HEK293 (cell line): ENCODE data around the gene IDH3B.
A peak's percentile ranks its signal among the peaks of the same experiment; 100 is the strongest.

Experiments used
- BCL11A ChIP-seq: fragments of 450-650 bp; formaldehyde crosslinking; IDR thresholded peaks from 2 replicates; pipeline ENCODE4 v1.5.1; 2016; ENCODE audit warnings: low read depth, missing biosample characterization, missing genetic modification characterization
- BCL11B ChIP-seq: fragments of 450-650 bp; formaldehyde crosslinking; IDR thresholded peaks from 2 replicates; pipeline ENCODE4 v1.5.1; 2016; ENCODE audit warnings: low read depth, missing biosample characterization, missing genetic modification characterization
- GLI4 ChIP-seq: fragments of 450-650 bp; formaldehyde crosslinking; IDR thresholded peaks from 2 replicates; pipeline ENCODE4 v1.5.1; 2016; ENCODE audit warnings: missing biosample characterization, missing genetic modification characterization
- HOXD13 ChIP-seq: sonication (generic); formaldehyde crosslinking; IDR thresholded peaks from 2 replicates; pipeline ENCODE4 v1.8.0; 2022; ENCODE audit warnings: missing genetic modification reagents, borderline replicate concordance
- OSR2 ChIP-seq: fragments of 450-650 bp; formaldehyde crosslinking; IDR thresholded peaks from 2 replicates; pipeline ENCODE4 v1.5.1; 2016; ENCODE audit warnings: missing biosample characterization, missing genetic modification characterization
- SCRT1 ChIP-seq: fragments of 450-650 bp; formaldehyde crosslinking; IDR thresholded peaks from 2 replicates; pipeline ENCODE4 v1.5.1; 2016; ENCODE audit warnings: missing biosample characterization, missing genetic modification characterization, borderline replicate concordance
- SP2 ChIP-seq: fragments of 450-650 bp; formaldehyde crosslinking; IDR thresholded peaks from 2 replicates; pipeline ENCODE4 v1.5.1; 2016; ENCODE audit warnings: missing biosample characterization, missing genetic modification characterization
- TCF7L2 ChIP-seq: IDR thresholded peaks from 2 replicates; pipeline ENCODE4 v1.6.1; 2011; ENCODE audit warnings: low read depth, mild to moderate bottlenecking, inconsistent platforms, low read length, moderate library complexity, borderline replicate concordance
- WT1 ChIP-seq: fragments of 450-650 bp; formaldehyde crosslinking; IDR thresholded peaks from 2 replicates; pipeline ENCODE4 v1.5.1; 2016; ENCODE audit warnings: missing biosample characterization, missing genetic modification characterization
- ZBTB20 ChIP-seq: fragments of 450-650 bp; formaldehyde crosslinking; IDR thresholded peaks from 2 replicates; pipeline ENCODE4 v1.5.1; 2016; ENCODE audit warnings: missing biosample characterization, missing genetic modification characterization
- ZBTB8A ChIP-seq: fragments of 450-650 bp; formaldehyde crosslinking; IDR thresholded peaks from 2 replicates; pipeline ENCODE4 v1.5.1; 2016; ENCODE audit warnings: missing biosample characterization, missing genetic modification characterization
- ZNF138 ChIP-seq: fragments of 450-650 bp; formaldehyde crosslinking; IDR thresholded peaks from 2 replicates; pipeline ENCODE4 v1.5.1; 2016; ENCODE audit warnings: missing biosample characterization, missing genetic modification characterization, borderline replicate concordance
- ZNF221 ChIP-seq: fragments of 450-650 bp; formaldehyde crosslinking; IDR thresholded peaks from 2 replicates; pipeline ENCODE4 v1.5.1; 2017; ENCODE audit warnings: missing biosample characterization, missing genetic modification characterization, borderline replicate concordance
- ZNF239 ChIP-seq: fragments of 450-650 bp; formaldehyde crosslinking; IDR thresholded peaks from 2 replicates; pipeline ENCODE4 v1.5.1; 2016; ENCODE audit warnings: missing biosample characterization, missing genetic modification characterization
- ZNF24 ChIP-seq: fragments of 450-650 bp; formaldehyde crosslinking; IDR thresholded peaks from 2 replicates; pipeline ENCODE4 v1.5.1; 2016; ENCODE audit warnings: missing biosample characterization, missing genetic modification characterization
- ZNF350 ChIP-seq: fragments of 450-650 bp; formaldehyde crosslinking; IDR thresholded peaks from 2 replicates; pipeline ENCODE4 v1.5.0; 2017; ENCODE audit warnings: missing biosample characterization, mild to moderate bottlenecking, missing genetic modification characterization
- ZNF354C ChIP-seq: fragments of 450-650 bp; formaldehyde crosslinking; IDR thresholded peaks from 2 replicates; pipeline ENCODE4 v1.5.1; 2016; ENCODE audit warnings: missing biosample characterization, missing genetic modification characterization, low read depth, borderline replicate concordance
- ZNF391 ChIP-seq: fragments of 450-650 bp; formaldehyde crosslinking; IDR thresholded peaks from 2 replicates; pipeline ENCODE4 v1.5.1; 2016; ENCODE audit warnings: low read depth, missing biosample characterization, missing genetic modification characterization, borderline replicate concordance
- ZNF404 ChIP-seq: fragments of 450-650 bp; formaldehyde crosslinking; IDR thresholded peaks from 2 replicates; pipeline ENCODE4 v1.5.1; 2017; ENCODE audit warnings: missing biosample characterization, missing genetic modification characterization
- ZNF510 ChIP-seq: fragments of 450-650 bp; formaldehyde crosslinking; IDR thresholded peaks from 2 replicates; pipeline ENCODE4 v1.5.1; 2018; ENCODE audit warnings: mild to moderate bottlenecking, missing genetic modification characterization, missing biosample characterization; ENCODE audit not compliant: insufficient replicate concordance
- ZNF548 ChIP-seq: fragments of 450-650 bp; formaldehyde crosslinking; IDR thresholded peaks from 2 replicates; pipeline ENCODE4 v1.5.1; 2016; ENCODE audit warnings: missing biosample characterization, missing genetic modification characterization
- ZNF561 ChIP-seq: fragments of 450-650 bp; IDR thresholded peaks from 2 replicates; pipeline ENCODE4 v1.5.1; 2018; ENCODE audit warnings: missing biosample characterization, missing genetic modification characterization, borderline replicate concordance
- ZNF621 ChIP-seq: fragments of 450-650 bp; formaldehyde crosslinking; IDR thresholded peaks from 2 replicates; pipeline ENCODE4 v1.5.1; 2017; ENCODE audit warnings: missing biosample characterization, missing genetic modification characterization
- ZNF624 ChIP-seq: fragments of 450-650 bp; formaldehyde crosslinking; IDR thresholded peaks from 2 replicates; pipeline ENCODE4 v1.5.1; 2017; ENCODE audit warnings: missing biosample characterization, missing genetic modification characterization
- ZNF658 ChIP-seq: fragments of 450-650 bp; formaldehyde crosslinking; IDR thresholded peaks from 2 replicates; pipeline ENCODE4; 2016; ENCODE audit warnings: missing biosample characterization, missing genetic modification characterization
- ZNF776 ChIP-seq: fragments of 450-650 bp; formaldehyde crosslinking; IDR thresholded peaks from 2 replicates; pipeline ENCODE4 v1.5.0; 2017; ENCODE audit warnings: missing biosample characterization, missing genetic modification characterization, borderline replicate concordance
- ZNF791 ChIP-seq: fragments of 450-650 bp; formaldehyde crosslinking; IDR thresholded peaks from 2 replicates; pipeline ENCODE4 v1.5.1; 2016; ENCODE audit warnings: missing biosample characterization, missing genetic modification characterization
- ZNF843 ChIP-seq: fragments of 450-650 bp; formaldehyde crosslinking; IDR thresholded peaks from 2 replicates; pipeline ENCODE4 v1.5.1; 2016; ENCODE audit warnings: missing biosample characterization, missing genetic modification characterization
- ZXDB ChIP-seq: fragments of 450-650 bp; formaldehyde crosslinking; IDR thresholded peaks from 2 replicates; pipeline ENCODE4 v1.5.1; 2016; ENCODE audit warnings: missing biosample characterization, missing genetic modification characterization
- TF ChIP-seq, protein P1 (sequence below): fragments of 450-650 bp; formaldehyde crosslinking; IDR thresholded peaks from 2 replicates; pipeline ENCODE4 v1.5.1; 2016; ENCODE audit warnings: missing biosample characterization, missing genetic modification characterization
- TF ChIP-seq, protein P2 (sequence below): fragments of 450-650 bp; formaldehyde crosslinking; IDR thresholded peaks from 2 replicates; pipeline ENCODE4 v1.5.1; 2016; ENCODE audit warnings: missing biosample characterization, missing genetic modification characterization
- TF ChIP-seq, protein P3 (sequence below): fragments of 450-650 bp; formaldehyde crosslinking; IDR thresholded peaks from 2 replicates; pipeline ENCODE4 v1.5.1; 2016; ENCODE audit warnings: missing biosample characterization, missing genetic modification characterization
- TF ChIP-seq, protein P4 (sequence below): fragments of 450-650 bp; formaldehyde crosslinking; IDR thresholded peaks from 2 replicates; pipeline ENCODE4 v1.5.1; 2016; ENCODE audit warnings: missing biosample characterization, missing genetic modification characterization

Gene IDH3B

DNA sequence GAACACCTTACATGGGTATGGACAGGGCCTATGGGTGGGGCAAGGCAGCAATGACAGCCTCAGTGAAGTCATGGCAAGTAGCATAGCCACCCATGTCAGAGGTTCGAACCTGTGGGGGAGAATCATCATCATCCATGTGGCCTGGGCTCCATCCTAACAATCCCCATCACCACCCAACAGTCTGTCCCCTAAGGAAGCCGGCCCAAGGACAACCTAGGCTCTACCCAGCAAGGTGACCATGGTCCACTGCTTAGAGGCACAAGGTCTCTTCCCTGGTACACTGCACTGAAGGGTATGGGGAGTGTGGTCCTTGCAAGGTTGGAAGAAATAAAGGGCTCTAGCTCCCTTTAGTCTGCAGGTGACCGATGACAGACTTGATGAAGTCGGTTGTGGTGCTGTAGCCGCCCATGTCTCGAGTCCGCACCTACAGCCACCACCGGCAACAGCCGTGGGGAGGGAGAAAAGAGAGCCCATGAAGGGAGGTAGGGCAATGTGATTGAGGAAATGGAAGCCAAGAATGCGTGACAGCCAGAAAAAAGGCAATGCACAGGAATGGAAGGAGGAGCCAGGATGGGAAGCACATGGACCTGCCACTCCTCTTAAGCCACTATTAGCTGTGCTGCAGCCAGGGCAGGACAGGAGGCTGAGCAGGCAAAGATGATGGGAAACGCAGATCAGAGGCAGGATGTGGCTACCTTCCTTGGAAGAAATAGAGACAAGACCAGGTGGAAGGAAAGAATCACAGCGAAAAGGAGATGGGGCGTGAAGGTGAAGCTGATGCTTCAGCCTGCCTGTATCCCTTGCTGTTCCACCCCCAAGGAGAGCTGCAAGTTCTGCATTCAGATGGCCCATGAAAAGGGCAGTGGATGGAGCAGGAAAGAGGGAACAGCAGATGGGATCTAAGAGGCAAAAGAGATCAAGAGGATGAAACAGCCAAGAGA, 5.3 kb downstream of the IDH3B start (continued):
- no peak for TF ChIP-seq ZXDB (tag by site-specific recombination)
- no peak for TF ChIP-seq ZNF510 (tag by site-specific recombination)
- peak; percentile 18; the same call in 1 of the 2 replicates for TF ChIP-seq ZNF24 (tag by site-specific recombination)
- no peak for TF ChIP-seq ZNF561
- TF ChIP-seq ZNF391 (tag by site-specific recombination): no peak; the same call in 1 of the 2 replicates
- TF ChIP-seq ZNF221 (tag by site-specific recombination): no peak
- no peak for TF ChIP-seq ZNF843
- no peak; the same call in 1 of the 2 replicates for TF ChIP-seq BCL11A
- TF ChIP-seq ZBTB20 (tag by site-specific recombination): no peak
- no peak for TF ChIP-seq BCL11B (tag by site-specific recombination)
- no peak for TF ChIP-seq ZNF658 (tag by site-specific recombination)
- TF ChIP-seq ZNF776: no peak
- TF ChIP-seq, protein P1, sequence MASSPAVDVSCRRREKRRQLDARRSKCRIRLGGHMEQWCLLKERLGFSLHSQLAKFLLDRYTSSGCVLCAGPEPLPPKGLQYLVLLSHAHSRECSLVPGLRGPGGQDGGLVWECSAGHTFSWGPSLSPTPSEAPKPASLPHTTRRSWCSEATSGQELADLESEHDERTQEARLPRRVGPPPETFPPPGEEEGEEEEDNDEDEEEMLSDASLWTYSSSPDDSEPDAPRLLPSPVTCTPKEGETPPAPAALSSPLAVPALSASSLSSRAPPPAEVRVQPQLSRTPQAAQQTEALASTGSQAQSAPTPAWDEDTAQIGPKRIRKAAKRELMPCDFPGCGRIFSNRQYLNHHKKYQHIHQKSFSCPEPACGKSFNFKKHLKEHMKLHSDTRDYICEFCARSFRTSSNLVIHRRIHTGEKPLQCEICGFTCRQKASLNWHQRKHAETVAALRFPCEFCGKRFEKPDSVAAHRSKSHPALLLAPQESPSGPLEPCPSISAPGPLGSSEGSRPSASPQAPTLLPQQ (tag by site-specific recombination): no peak
- TF ChIP-seq, protein P2, sequence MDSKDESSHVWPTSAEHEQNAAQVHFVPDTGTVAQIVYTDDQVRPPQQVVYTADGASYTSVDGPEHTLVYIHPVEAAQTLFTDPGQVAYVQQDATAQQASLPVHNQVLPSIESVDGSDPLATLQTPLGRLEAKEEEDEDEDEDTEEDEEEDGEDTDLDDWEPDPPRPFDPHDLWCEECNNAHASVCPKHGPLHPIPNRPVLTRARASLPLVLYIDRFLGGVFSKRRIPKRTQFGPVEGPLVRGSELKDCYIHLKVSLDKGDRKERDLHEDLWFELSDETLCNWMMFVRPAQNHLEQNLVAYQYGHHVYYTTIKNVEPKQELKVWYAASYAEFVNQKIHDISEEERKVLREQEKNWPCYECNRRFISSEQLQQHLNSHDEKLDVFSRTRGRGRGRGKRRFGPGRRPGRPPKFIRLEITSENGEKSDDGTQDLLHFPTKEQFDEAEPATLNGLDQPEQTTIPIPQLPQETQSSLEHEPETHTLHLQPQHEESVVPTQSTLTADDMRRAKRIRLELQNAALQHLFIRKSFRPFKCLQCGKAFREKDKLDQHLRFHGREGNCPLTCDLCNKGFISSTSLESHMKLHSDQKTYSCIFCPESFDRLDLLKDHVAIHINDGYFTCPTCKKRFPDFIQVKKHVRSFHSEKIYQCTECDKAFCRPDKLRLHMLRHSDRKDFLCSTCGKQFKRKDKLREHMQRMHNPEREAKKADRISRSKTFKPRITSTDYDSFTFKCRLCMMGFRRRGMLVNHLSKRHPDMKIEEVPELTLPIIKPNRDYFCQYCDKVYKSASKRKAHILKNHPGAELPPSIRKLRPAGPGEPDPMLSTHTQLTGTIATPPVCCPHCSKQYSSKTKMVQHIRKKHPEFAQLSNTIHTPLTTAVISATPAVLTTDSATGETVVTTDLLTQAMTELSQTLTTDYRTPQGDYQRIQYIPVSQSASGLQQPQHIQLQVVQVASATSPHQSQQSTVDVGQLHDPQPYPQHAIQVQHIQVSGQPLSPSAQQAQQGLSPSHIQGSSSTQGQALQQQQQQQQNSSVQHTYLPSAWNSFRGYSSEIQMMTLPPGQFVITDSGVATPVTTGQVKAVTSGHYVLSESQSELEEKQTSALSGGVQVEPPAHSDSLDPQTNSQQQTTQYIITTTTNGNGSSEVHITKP (tag by site-specific recombination): no peak; the same call in 1 of the 2 replicates
- no peak for TF ChIP-seq ZNF791 (tag by site-specific recombination)
- TF ChIP-seq WT1 (tag by site-specific recombination): no peak
- no peak for TF ChIP-seq ZNF138 (tag by site-specific recombination)
- TF ChIP-seq SCRT1 (tag by site-specific recombination): no peak
- peak; percentile 50 for TF ChIP-seq SP2 (tag by site-specific recombination)
- no peak for TF ChIP-seq ZNF624 (tag by site-specific recombination)
- TF ChIP-seq HOXD13 (CRISPR knock-in tag): no peak
- no peak for TF ChIP-seq ZNF239
- TF ChIP-seq TCF7L2: no peak
- TF ChIP-seq ZNF354C (tag by site-specific recombination): no peak
- TF ChIP-seq ZNF404: no peak
- TF ChIP-seq ZNF621: no peak
- no peak for TF ChIP-seq ZNF548 (tag by site-specific recombination)
- no peak for TF ChIP-seq GLI4
- TF ChIP-seq ZNF350 (tag by site-specific recombination): no peak
- TF ChIP-seq, protein P3, sequence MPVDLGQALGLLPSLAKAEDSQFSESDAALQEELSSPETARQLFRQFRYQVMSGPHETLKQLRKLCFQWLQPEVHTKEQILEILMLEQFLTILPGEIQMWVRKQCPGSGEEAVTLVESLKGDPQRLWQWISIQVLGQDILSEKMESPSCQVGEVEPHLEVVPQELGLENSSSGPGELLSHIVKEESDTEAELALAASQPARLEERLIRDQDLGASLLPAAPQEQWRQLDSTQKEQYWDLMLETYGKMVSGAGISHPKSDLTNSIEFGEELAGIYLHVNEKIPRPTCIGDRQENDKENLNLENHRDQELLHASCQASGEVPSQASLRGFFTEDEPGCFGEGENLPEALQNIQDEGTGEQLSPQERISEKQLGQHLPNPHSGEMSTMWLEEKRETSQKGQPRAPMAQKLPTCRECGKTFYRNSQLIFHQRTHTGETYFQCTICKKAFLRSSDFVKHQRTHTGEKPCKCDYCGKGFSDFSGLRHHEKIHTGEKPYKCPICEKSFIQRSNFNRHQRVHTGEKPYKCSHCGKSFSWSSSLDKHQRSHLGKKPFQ (tag by site-specific recombination): no peak
- peak; percentile 24; the same call in 1 of the 2 replicates for TF ChIP-seq ZBTB8A (tag by site-specific recombination)
- TF ChIP-seq OSR2 (tag by site-specific recombination): no peak; the same call in 1 of the 2 replicates
- TF ChIP-seq, protein P4, sequence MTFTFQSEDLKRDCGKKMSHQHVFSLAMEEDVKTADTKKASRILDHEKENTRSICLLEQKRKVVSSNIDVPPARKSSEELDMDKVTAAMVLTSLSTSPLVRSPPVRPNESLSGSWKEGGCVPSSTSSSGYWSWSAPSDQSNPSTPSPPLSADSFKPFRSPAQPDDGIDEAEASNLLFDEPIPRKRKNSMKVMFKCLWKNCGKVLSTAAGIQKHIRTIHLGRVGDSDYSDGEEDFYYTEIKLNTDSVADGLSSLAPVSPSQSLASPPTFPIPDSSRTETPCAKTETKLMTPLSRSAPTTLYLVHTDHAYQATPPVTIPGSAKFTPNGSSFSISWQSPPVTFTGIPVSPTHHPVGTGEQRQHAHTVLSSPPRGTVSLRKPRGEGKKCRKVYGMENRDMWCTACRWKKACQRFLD (tag by site-specific recombination): no peak
